BJ (cell line): ENCODE measurements around the gene MAGEC1. TPM values are rescaled to one million over a fixed set of nuclear protein-coding genes. Genes with fewer than 3 reads are reported as not detected.

ENCODE experiments used
- CTCF ChIA-PET: fragments of 350-600 bp; formaldehyde crosslinking; extraction: SDS; loops from one replicate; lab custom pipeline; 2021; ENCODE audit warnings: antibody characterized with exemption, inconsistent platforms; lab: Yijun Ruan, JAX
- POLR2A ChIA-PET: fragments of 300-600 bp; sonication (Branson Sonifier 250); formaldehyde crosslinking; extraction: SDS; loops from one replicate; lab custom pipeline; 2021; ENCODE audit warnings: antibody characterized with exemption; lab: Charles Lee
- DNase-seq: peaks from one replicate; pipeline ENCODE4 v3.0.0-alpha.2; 2011; ENCODE audit warnings: low read depth
- H3K27me3 ChIP-seq: 2 replicates; pipeline ENCODE4 v1.6.0; 2011; ENCODE audit warnings: low read length; ENCODE audit not compliant: control insufficient read depth, insufficient read depth
- H3K36me3 ChIP-seq: 2 replicates; pipeline ENCODE4 v1.5.1; 2011; ENCODE audit warnings: low read length; ENCODE audit not compliant: control insufficient read depth, insufficient read depth
- H3K4me3 ChIP-seq: 2 replicates; pipeline ENCODE4 v1.5.1; 2011; ENCODE audit warnings: low read depth, mild to moderate bottlenecking, control low read depth, low read length
- polyA plus RNA-seq: library from polyadenylated mRNA; depleted of rRNA; stranded (reverse); fragments of >200 nt; gene quantifications from 2 replicates; pipeline ENCODE4 v1.2.3, GENCODE V29; 2011; rRNA removed
- TF ChIP-seq, protein P1 (sequence below): IDR thresholded peaks from 2 replicates; pipeline ENCODE4 v1.5.1; 2011; ENCODE audit warnings: low read depth, mild to moderate bottlenecking, control low read depth, inconsistent platforms, low read length, moderate library complexity; ENCODE audit not compliant: insufficient read depth

Gene MAGEC1
- polyA plus RNA-seq, 1 experiment: not detected

GRCh38 chrX:141945426-141945825 is 41.7 kb downstream of the MAGEC1 start:
- no peaks in the 10 kb centered on the region for H3K27me3 ChIP-seq
- TF ChIP-seq, protein P1, sequence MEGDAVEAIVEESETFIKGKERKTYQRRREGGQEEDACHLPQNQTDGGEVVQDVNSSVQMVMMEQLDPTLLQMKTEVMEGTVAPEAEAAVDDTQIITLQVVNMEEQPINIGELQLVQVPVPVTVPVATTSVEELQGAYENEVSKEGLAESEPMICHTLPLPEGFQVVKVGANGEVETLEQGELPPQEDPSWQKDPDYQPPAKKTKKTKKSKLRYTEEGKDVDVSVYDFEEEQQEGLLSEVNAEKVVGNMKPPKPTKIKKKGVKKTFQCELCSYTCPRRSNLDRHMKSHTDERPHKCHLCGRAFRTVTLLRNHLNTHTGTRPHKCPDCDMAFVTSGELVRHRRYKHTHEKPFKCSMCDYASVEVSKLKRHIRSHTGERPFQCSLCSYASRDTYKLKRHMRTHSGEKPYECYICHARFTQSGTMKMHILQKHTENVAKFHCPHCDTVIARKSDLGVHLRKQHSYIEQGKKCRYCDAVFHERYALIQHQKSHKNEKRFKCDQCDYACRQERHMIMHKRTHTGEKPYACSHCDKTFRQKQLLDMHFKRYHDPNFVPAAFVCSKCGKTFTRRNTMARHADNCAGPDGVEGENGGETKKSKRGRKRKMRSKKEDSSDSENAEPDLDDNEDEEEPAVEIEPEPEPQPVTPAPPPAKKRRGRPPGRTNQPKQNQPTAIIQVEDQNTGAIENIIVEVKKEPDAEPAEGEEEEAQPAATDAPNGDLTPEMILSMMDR: no peak
- H3K36me3 ChIP-seq: no peaks in the 10 kb centered on the region
- H3K4me3 ChIP-seq: no peak overlapping the region
- no peak for DNase-seq
- ChIA-PET CTCF (no interaction called here), POLR2A (no interaction called here)

- DNase-seq: no peak
- Histone ChIP-seq H3K36me3 (no peaks in the 10 kb centered on the region), H3K4me3 (no peak overlapping the region), H3K27me3 (no peaks in the 10 kb centered on the region)
- CTCF ChIA-PET: no interaction called here
- TF ChIP-seq, protein P1: no peak
- POLR2A ChIA-PET: no interaction called here
Observed at GRCh38 chrX:141947350-141947749, 43.7 kb downstream of the MAGEC1 start.

GRCh38 chrX:141952603-141953002 is 48.9 kb downstream of the MAGEC1 start:
- ChIA-PET CTCF (no interaction called here), POLR2A (no interaction called here)
- TF ChIP-seq, protein P1: no peak
- DNase-seq: no peak
- H3K27me3 ChIP-seq: no peaks in the 10 kb centered on the region
- no peaks in the 10 kb centered on the region for H3K36me3 ChIP-seq
- no peak overlapping the region for H3K4me3 ChIP-seq

DNA sequence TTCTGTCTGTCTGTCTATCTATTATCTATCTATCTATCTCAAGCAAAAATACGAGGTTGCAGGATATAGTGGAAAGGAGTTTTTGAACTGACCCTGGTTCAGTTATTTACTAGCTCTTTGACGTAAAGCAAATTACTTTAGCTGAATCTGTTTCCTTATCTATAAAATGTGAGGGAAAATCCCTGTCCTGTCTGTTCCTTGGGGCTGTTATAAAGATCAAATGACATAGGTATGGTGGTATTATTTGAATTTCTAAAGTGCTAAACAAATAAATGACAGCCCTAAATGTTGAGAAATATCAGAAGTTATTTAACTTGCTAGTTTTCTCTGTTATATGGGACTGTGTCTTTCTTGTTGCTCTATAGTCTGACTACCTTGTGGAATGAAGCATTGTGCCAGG is 55.0 kb downstream of the MAGEC1 start:
- CTCF ChIA-PET: no interaction called here
- Histone ChIP-seq H3K36me3 (no peaks in the 10 kb centered on the region), H3K4me3 (no peak overlapping the region), H3K27me3 (no peaks in the 10 kb centered on the region)
- POLR2A ChIA-PET: no interaction called here
- TF ChIP-seq, protein P1: no peak
- no peak for DNase-seq

Other genes starting within 250 kb of the MAGEC1 start
- gene SPANXD, start 205.2 kb upstream of the MAGEC1 start, polyA plus RNA-seq: not detected in 2 replicates
- gene MAGEC3, start 65.6 kb upstream of the MAGEC1 start, polyA plus RNA-seq: 0.06 TPM in 1 of 2 replicates, not detected in the other